Hepatocyte (in vitro differentiated cells): ENCODE data around the gene TRIM8. TPM values are rescaled to one million over a fixed set of nuclear protein-coding genes. Genes with fewer than 3 reads are reported as not detected.

Source experiments
- DNase-seq: peaks from one replicate; pipeline ENCODE4 v3.0.0-alpha.2; 2016; ENCODE audit warnings: low spot score
- H2AFZ ChIP-seq: fragments of 200-600 bp; sonication (generic); 2 replicates; pipeline ENCODE4 v1.6.0; 2016; ENCODE audit warnings: antibody characterized with exemption, mild to moderate bottlenecking
- H3K27ac ChIP-seq: fragments of 200-600 bp; sonication (generic); 2 replicates; pipeline ENCODE4 v1.5.1; 2016; ENCODE audit warnings: mild to moderate bottlenecking
- H3K27me3 ChIP-seq: fragments of 200-600 bp; sonication (generic); 2 replicates; pipeline ENCODE4 v1.6.1; 2016
- H3K36me3 ChIP-seq: fragments of 200-600 bp; sonication (generic); replicated peaks from 2 replicates; pipeline ENCODE4 v1.5.1; 2016; ENCODE audit warnings: low read depth; ENCODE audit not compliant: insufficient read depth
- H3K4me1 ChIP-seq: fragments of 200-600 bp; sonication (generic); 2 replicates; pipeline ENCODE4 v1.5.1; 2016; ENCODE audit warnings: mild to moderate bottlenecking, moderate library complexity; ENCODE audit not compliant: insufficient read depth
- H3K4me2 ChIP-seq: fragments of 200-600 bp; sonication (generic); 2 replicates; pipeline ENCODE4 v1.6.0; 2016
- H3K4me3 ChIP-seq: fragments of 200-600 bp; sonication (generic); 2 replicates; pipeline ENCODE4 v1.5.1; 2016; ENCODE audit warnings: mild to moderate bottlenecking
- H3K79me2 ChIP-seq: fragments of 200-600 bp; sonication (generic); 2 replicates; pipeline ENCODE4 v1.6.0; 2017; ENCODE audit warnings: mild to moderate bottlenecking
- H3K9me2 ChIP-seq: fragments of 200-600 bp; sonication (generic); replicated peaks from 2 replicates; pipeline ENCODE4 v1.6.0; 2017; ENCODE audit warnings: mild to moderate bottlenecking; ENCODE audit not compliant: insufficient read depth
- H3K9me3 ChIP-seq: fragments of 200-600 bp; sonication (generic); 2 replicates; pipeline ENCODE4 v1.5.1; 2016; ENCODE audit warnings: low read depth, mild to moderate bottlenecking
- H4K20me1 ChIP-seq: fragments of 200-600 bp; sonication (generic); 2 replicates; pipeline ENCODE4 v1.6.0; 2016; ENCODE audit warnings: mild to moderate bottlenecking; ENCODE audit not compliant: insufficient read depth, poor library complexity, severe bottlenecking
- EZH2 ChIP-seq: fragments of 200-600 bp; sonication (generic); IDR thresholded peaks from 2 replicates; pipeline ENCODE4 v1.6.1; 2016; ENCODE audit warnings: antibody characterized with exemption, mild to moderate bottlenecking, borderline replicate concordance
- EZH2phosphoT487 ChIP-seq: fragments of 200-600 bp; sonication (generic); IDR thresholded peaks from one replicate; pipeline ENCODE4 v1.6.1; 2018; ENCODE audit warnings: antibody characterized with exemption, mild to moderate bottlenecking, low read depth, moderate library complexity; ENCODE audit not compliant: unreplicated experiment, severe bottlenecking
- WGBS: methylation state at CpG from one replicate; pipeline ENCODE4 v1.1.6; 2016; ENCODE audit warnings: low lambda C conversion rate; ENCODE audit errors: missing lambda C conversion rate; 5-methylcytosine and 5-hydroxymethylcytosine counted together
- polyA plus RNA-seq: library from polyadenylated mRNA; unstranded; fragments of >200 nt; fragmentation: Nextera tagmentation; extraction: Ambion mirVana; gene quantifications from 2 replicates; pipeline ENCODE4 v1.2.1, GENCODE V29; 2016
- total RNA-seq: library from RNA; depleted of rRNA; stranded (reverse); fragments of >200 nt; gene quantifications from 2 replicates; pipeline ENCODE4 v1.2.3, GENCODE V29; 2014
- TF ChIP-seq, protein P1 (sequence below): fragments of 200-600 bp; sonication (generic); IDR thresholded peaks from 2 replicates; pipeline ENCODE4 v1.5.1; 2016; ENCODE audit warnings: antibody characterized with exemption, mild to moderate bottlenecking; ENCODE audit not compliant: poor library complexity

The TRIM8 gene
- total and polyA plus RNA-seq, 2 experiments from 2014 or later: 53.3 to 61.2 TPM

DNA sequence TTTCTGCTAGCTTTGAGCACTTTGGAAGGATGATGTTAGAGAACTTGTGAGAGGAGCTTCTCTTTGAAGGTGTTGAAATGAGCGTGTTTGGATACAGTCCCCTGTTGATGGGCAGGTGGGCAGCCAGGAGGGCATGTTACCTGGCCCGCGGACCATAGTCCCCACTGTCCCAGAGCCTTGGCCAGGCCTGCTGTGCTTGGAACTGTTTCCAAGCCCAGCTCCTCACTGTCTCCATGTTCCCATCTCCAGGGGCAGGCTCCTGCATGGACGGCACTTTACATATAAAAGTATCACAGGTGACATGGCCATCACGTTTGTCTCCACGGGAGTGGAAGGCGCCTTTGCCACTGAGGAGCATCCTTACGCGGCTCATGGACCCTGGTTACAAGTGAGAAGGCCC lies 27.2 kb upstream of the TRIM8 start:
- Histone ChIP-seq H3K79me2 (no peaks in the 10 kb centered on the region), H3K4me1 (peaks cover 24% of the 10 kb centered on the region), H3K4me2 (no peak overlapping the region), H3K27ac (no peak overlapping the region), H2AFZ (no peak overlapping the region), H3K9me2 (no peaks in the 10 kb centered on the region), H3K27me3 (no peaks in the 10 kb centered on the region), H3K36me3 (no peaks in the 10 kb centered on the region), H3K4me3 (no peak overlapping the region), H3K9me3 (no peaks in the 10 kb centered on the region), H4K20me1 (no peaks in the 10 kb centered on the region)
- 95% methylated on average over 9 of the region's 9 CpGs for WGBS
- no peak for DNase-seq
- TF ChIP-seq, protein P1, sequence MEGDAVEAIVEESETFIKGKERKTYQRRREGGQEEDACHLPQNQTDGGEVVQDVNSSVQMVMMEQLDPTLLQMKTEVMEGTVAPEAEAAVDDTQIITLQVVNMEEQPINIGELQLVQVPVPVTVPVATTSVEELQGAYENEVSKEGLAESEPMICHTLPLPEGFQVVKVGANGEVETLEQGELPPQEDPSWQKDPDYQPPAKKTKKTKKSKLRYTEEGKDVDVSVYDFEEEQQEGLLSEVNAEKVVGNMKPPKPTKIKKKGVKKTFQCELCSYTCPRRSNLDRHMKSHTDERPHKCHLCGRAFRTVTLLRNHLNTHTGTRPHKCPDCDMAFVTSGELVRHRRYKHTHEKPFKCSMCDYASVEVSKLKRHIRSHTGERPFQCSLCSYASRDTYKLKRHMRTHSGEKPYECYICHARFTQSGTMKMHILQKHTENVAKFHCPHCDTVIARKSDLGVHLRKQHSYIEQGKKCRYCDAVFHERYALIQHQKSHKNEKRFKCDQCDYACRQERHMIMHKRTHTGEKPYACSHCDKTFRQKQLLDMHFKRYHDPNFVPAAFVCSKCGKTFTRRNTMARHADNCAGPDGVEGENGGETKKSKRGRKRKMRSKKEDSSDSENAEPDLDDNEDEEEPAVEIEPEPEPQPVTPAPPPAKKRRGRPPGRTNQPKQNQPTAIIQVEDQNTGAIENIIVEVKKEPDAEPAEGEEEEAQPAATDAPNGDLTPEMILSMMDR: no peak
- TF ChIP-seq EZH2phosphoT487 (no peak), EZH2 (no peak)

DNA sequence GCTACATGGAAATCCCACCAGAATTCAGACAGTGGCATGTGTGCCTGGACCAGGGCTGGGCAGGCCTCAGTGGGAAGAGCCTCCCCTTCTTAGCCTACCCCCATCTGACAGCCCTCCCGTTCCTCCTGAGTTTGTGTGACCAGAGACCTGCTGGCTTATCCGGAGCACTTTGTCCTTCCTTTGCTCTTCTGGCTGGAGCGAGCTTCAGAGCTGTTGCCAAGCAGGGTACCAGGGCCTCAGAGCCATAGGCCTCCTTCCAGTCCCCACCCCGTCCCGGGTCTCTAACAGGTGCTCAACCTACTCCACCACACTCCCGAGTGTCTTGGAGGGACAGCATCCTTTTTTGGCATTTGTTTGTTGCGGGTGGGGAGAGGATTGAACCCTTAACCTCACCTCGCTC lies 26.5 kb upstream of the TRIM8 start:
- H3K9me2 ChIP-seq: no peaks in the 10 kb centered on the region
- TF ChIP-seq, protein P1: no peak
- TF ChIP-seq EZH2phosphoT487 (no peak), EZH2 (no peak)
- H3K4me2 ChIP-seq: no peak overlapping the region
- H3K4me1 ChIP-seq: peaks cover 24% of the 10 kb centered on the region
- H3K9me3 ChIP-seq: no peaks in the 10 kb centered on the region
- no peaks in the 10 kb centered on the region for H3K79me2 ChIP-seq
- H3K27ac ChIP-seq: no peak overlapping the region
- no peak overlapping the region for H3K4me3 ChIP-seq
- no peaks in the 10 kb centered on the region for H4K20me1 ChIP-seq
- 96% methylated on average over 8 of the region's 8 CpGs for WGBS
- H2AFZ ChIP-seq: no peak overlapping the region
- H3K27me3 ChIP-seq: no peaks in the 10 kb centered on the region
- DNase-seq: no peak
- H3K36me3 ChIP-seq: no peaks in the 10 kb centered on the region

GRCh38 chr10:102619281-102619981 lies 24.8 kb upstream of the TRIM8 start:
- Histone ChIP-seq H3K36me3 (no peaks in the 10 kb centered on the region), H3K4me1 (peaks cover 24% of the 10 kb centered on the region), H4K20me1 (no peaks in the 10 kb centered on the region), H3K4me3 (no peak overlapping the region), H3K79me2 (no peaks in the 10 kb centered on the region), H3K4me2 (no peak overlapping the region), H3K27me3 (no peaks in the 10 kb centered on the region), H3K9me3 (no peaks in the 10 kb centered on the region), H2AFZ (no peak overlapping the region), H3K9me2 (no peaks in the 10 kb centered on the region), H3K27ac (no peak overlapping the region)
- no peak for DNase-seq
- TF ChIP-seq EZH2 (no peak), EZH2phosphoT487 (no peak)
- TF ChIP-seq, protein P1: no peak
- 85% methylated on average over 14 of the region's 14 CpGs for WGBS
